Neuronal stem cell (in vitro differentiated cells): ENCODE results near the gene ACAD10. TPM values are rescaled to one million over a fixed set of nuclear protein-coding genes. Genes with fewer than 3 reads are reported as not detected.

ENCODE experiments used
- DNase-seq: peaks from one replicate; pipeline ENCODE4 v3.0.0-alpha.2; 2013; ENCODE audit warnings: low spot score
- H2AFZ ChIP-seq: one replicate; pipeline ENCODE4 v1.6.1; 2013; ENCODE audit warnings: mild to moderate bottlenecking, low read length, inconsistent platforms
- H2AK5ac ChIP-seq: 2 replicates; pipeline ENCODE4 v1.6.1; 2013; ENCODE audit warnings: low read depth, mild to moderate bottlenecking, inconsistent platforms, low read length, moderate library complexity, mixed read lengths
- H2BK120ac ChIP-seq: 2 replicates; pipeline ENCODE4 v1.6.1; 2013; ENCODE audit warnings: low read depth, mild to moderate bottlenecking, inconsistent platforms, low read length, moderate library complexity, mixed read lengths
- H2BK12ac ChIP-seq: one replicate; pipeline ENCODE4 v1.6.1; 2013; ENCODE audit warnings: low read length, inconsistent platforms
- H2BK15ac ChIP-seq: 2 replicates; pipeline ENCODE4 v1.6.1; 2013; ENCODE audit warnings: mild to moderate bottlenecking, low read length, inconsistent platforms, mixed read lengths
- H2BK5ac ChIP-seq: one replicate; pipeline ENCODE4 v1.6.1; 2013; ENCODE audit warnings: inconsistent platforms, mild to moderate bottlenecking, low read length, moderate library complexity
- H3K14ac ChIP-seq: one replicate; pipeline ENCODE4 v1.6.1; 2013; ENCODE audit warnings: low read length, inconsistent platforms
- H3K18ac ChIP-seq: 2 replicates; pipeline ENCODE4 v1.6.1; 2013; ENCODE audit warnings: low read length, inconsistent platforms
- H3K23ac ChIP-seq: 2 replicates; pipeline ENCODE4 v1.6.1; 2013; ENCODE audit warnings: low read depth, mild to moderate bottlenecking, mixed read lengths, low read length, inconsistent platforms; ENCODE audit not compliant: poor library complexity
- H3K27ac ChIP-seq: replicated peaks from 3 replicates; pipeline ENCODE4 v1.5.1; 2013; ENCODE audit warnings: low read length, inconsistent platforms
- H3K27me3 ChIP-seq, 3 experiments: 2 replicates each; pipeline ENCODE4 v1.6.1; 2013; ENCODE audit warnings: low read length in 3 of 3, mild to moderate bottlenecking in 2 of 3, inconsistent platforms in 1 of 3, low read depth in 1 of 3, mixed read lengths in 1 of 3, moderate library complexity in 1 of 3; ENCODE audit not compliant: control insufficient read depth in 3 of 3, insufficient read depth in 3 of 3
- H3K36me3 ChIP-seq, 2 donors: replicated peaks in 1 of 2; 2 replicates each; pipeline ENCODE4 v1.6.1; 2013; ENCODE audit warnings: low read length in 2 of 2; ENCODE audit not compliant: control insufficient read depth in 2 of 2, insufficient read depth in 2 of 2
- H3K4ac ChIP-seq: 2 replicates; pipeline ENCODE4 v1.6.1; 2013; ENCODE audit warnings: inconsistent platforms, mild to moderate bottlenecking, low read length, moderate library complexity
- H3K4me1 ChIP-seq, 2 donors: 1 replicate in 1 of 2; 2 replicates in 1 of 2; pipeline ENCODE4 v1.6.1; 2013; ENCODE audit warnings: low read length in 2 of 2, low read depth in 1 of 2; ENCODE audit not compliant: control insufficient read depth in 2 of 2, insufficient read depth in 1 of 2
- H3K4me2 ChIP-seq: one replicate; pipeline ENCODE4 v1.6.1; 2013; ENCODE audit warnings: mild to moderate bottlenecking, low read length, inconsistent platforms; ENCODE audit not compliant: insufficient read depth, poor library complexity, severe bottlenecking
- H3K4me3 ChIP-seq, 2 donors: 2 replicates each; pipeline ENCODE4 v1.5.1; 2013; ENCODE audit warnings: low read length in 2 of 2, mild to moderate bottlenecking in 2 of 2, inconsistent platforms in 1 of 2, moderate library complexity in 1 of 2
- H3K79me1 ChIP-seq: one replicate; pipeline ENCODE4 v1.6.1; 2013; ENCODE audit warnings: low read depth, mild to moderate bottlenecking, inconsistent platforms, low read length, moderate library complexity
- H3K9ac ChIP-seq: one replicate; pipeline ENCODE4 v1.6.1; 2013; ENCODE audit warnings: mild to moderate bottlenecking, low read depth, low read length, inconsistent platforms; ENCODE audit not compliant: poor library complexity
- H3K9me3 ChIP-seq, 2 donors: replicated peaks in 1 of 2; 2 replicates each; pipeline versions ENCODE3 to v1.6.1; 2013; ENCODE audit warnings: low read length in 2 of 2, mild to moderate bottlenecking in 2 of 2, inconsistent platforms in 1 of 2, low read depth in 1 of 2, mixed read lengths in 1 of 2, moderate library complexity in 1 of 2; ENCODE audit not compliant: control insufficient read depth in 2 of 2, insufficient read depth in 1 of 2
- H4K8ac ChIP-seq: one replicate; pipeline ENCODE4 v1.6.1; 2013; ENCODE audit warnings: low read depth, mild to moderate bottlenecking, inconsistent platforms, low read length, moderate library complexity
- H4K91ac ChIP-seq: one replicate; pipeline ENCODE4 v1.6.1; 2013; ENCODE audit warnings: low read length, low read depth, mild to moderate bottlenecking, inconsistent platforms; ENCODE audit not compliant: poor library complexity
- WGBS, 2 donors: extraction: QIAGEN DNeasy Blood & Tissue Kit; methylation state at CpG; one replicate each; pipeline ENCODE4 v1.1.7; 2013; ENCODE audit warnings: missing lambda C conversion rate in 2 of 2, mixed read lengths in 1 of 2; ENCODE audit not compliant: insufficient read length in 2 of 2, insufficient replicate concordance in 1 of 2; ENCODE audit errors: extremely low coverage in 2 of 2; 5-methylcytosine and 5-hydroxymethylcytosine counted together
- polyA plus RNA-seq, 2 experiments: library from polyadenylated mRNA; stranded (reverse); fragments of 200-250 nt; gene quantifications; one replicate each; pipeline ENCODE4 v1.2.3, GENCODE V29; 2013

The ACAD10 gene
- 16.1 TPM for polyA plus RNA-seq (2013, experiment 1 of 2)
- 15.2 TPM for polyA plus RNA-seq (2013, experiment 2 of 2)

DNA sequence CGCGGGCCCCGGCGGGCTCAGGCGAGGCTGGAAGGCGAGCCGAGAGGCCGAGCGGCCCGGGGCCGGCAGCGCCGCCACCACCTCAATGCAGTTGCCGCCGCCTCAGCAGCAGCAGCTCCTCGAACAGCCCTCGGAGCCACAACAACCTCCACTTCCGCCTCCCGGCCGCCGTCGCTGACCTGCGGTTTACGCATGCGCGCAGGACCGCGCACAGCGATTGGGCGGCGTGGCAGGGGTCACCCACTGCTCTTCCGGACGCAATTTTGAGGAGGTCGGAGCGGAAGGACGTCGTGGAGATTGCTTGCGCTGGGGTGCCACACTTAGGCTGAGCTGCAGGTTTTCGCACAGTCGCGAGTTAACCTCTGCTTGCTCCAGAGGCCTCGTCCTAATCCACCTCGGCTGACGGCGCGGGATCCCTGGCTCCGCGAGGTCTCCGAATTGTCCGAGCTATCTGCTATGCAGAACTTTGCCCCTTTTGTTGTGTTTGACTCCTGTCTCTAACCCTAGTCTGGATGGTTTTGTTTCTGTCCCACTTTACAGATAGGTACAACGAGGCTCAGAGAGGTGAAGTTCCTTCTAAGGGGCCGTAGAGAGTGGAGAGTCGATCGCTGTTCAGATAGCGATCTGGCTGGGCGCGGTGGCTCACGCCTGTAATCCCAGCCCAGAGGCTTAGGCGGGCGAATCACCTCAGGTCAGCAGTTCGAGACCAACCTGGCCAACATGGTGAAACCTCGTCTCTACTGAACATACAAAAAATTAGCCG is at the start of gene ACAD10, which contains the start of gene BRAP:
ACAD10 (plus strand) TSS at position 243 of the 763 bp plus-strand sequence. CDS start 6,657 bp downstream, outside the sequence.
BRAP (minus strand) TSS at position 146 of the 763 bp plus-strand sequence. CDS start 164 bp downstream, outside the sequence.
- H3K4me1 ChIP-seq, result peaks cover 6 to 7% of the 10 kb centered on the region in 2 donors
- no peaks in the 10 kb centered on the region for H3K9me3 ChIP-seq
- peak within 1 kb of the TSS; percentile 84 for H2AFZ ChIP-seq
- H3K14ac ChIP-seq, result no peak within 1 kb of the TSS
- peak within 1 kb of the TSS; percentile 40 for H3K27ac ChIP-seq
- H2BK15ac ChIP-seq, result no peak within 1 kb of the TSS
- H3K4me3 ChIP-seq, result peak within 1 kb of the TSS; percentile 74 to 92
- H3K4ac ChIP-seq, result no peak within 1 kb of the TSS
- H4K91ac ChIP-seq, result no peak within 1 kb of the TSS
- H2BK120ac ChIP-seq, result no peak within 1 kb of the TSS
- peak within 1 kb of the TSS; percentile 88 for H3K18ac ChIP-seq
- H2AK5ac ChIP-seq, result peak within 1 kb of the TSS; percentile 83
- no CpG with 5 or more reads among the region's 63 CpGs for WGBS, 2 donors
- H3K4me2 ChIP-seq, result peak within 1 kb of the TSS; percentile 83
- no peak within 1 kb of the TSS for H2BK12ac ChIP-seq
- no peaks in the 10 kb centered on the region for H3K27me3 ChIP-seq
- DNase-seq, result peak; percentile 92
- peaks cover 9 to 31% of the 10 kb centered on the region in 2 donors for H3K36me3 ChIP-seq
- peak within 1 kb of the TSS; percentile 85 for H3K9ac ChIP-seq
- peak within 1 kb of the TSS; percentile 25 for H3K23ac ChIP-seq
- H4K8ac ChIP-seq, result no peak within 1 kb of the TSS
- no peak within 1 kb of the TSS for H2BK5ac ChIP-seq
- H3K79me1 ChIP-seq, result peaks cover 10% of the 10 kb centered on the region

DNA sequence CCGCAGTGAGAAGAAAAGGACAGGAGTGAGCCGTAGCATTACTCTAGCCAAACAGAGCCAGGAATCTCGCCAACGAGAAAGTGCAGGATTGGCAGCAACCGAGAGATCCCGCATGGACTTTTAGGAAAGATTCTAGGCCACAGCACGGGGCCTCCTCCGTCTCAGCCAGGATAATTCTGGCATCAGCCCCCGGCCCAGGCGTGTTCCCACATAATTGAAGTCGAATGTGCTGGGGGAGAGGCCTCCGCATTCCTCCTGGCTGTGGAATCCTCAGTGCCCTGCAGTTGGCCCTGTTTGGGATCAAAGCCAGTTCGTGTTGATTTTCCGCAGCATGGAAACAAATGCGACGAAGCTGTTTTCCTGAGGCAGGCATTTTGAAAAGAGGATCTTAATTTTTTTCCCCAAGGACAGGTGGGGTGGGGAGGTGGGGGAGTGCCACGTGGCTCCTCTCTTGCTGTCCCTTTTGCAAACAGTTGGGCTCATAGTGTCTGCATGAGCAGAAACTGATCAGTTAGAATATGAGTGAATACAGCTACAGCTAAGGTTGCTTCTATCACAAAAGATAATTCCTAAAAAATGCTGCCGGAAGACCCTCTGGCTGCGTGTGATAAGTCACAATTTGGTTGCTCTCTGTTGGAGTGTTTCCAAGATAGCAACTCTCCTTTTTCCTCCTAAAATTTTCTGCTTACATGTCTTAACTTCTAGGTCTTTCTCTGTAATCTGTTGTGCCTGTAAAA is 49.5 kb upstream of the ACAD10 start:
- peaks cover 0 to 7% of the 10 kb centered on the region in 2 donors for H3K36me3 ChIP-seq
- no peaks in the 10 kb centered on the region for H3K27me3 ChIP-seq
- peak; percentile 52 for DNase-seq
- H4K91ac ChIP-seq, result no peak overlapping the region
- no peak overlapping the region for H3K14ac ChIP-seq
- H3K4me2 ChIP-seq, result no peak overlapping the region
- no peak overlapping the region for H2BK120ac ChIP-seq
- peak overlapping the region in 1 of 2 donors; percentile 21 for H3K4me3 ChIP-seq
- peak overlapping the region; percentile 83 for H2AFZ ChIP-seq
- no peak overlapping the region for H2AK5ac ChIP-seq
- H3K23ac ChIP-seq, result no peak overlapping the region
- H4K8ac ChIP-seq, result no peak overlapping the region
- H3K4me1 ChIP-seq, result peaks cover 14 to 17% of the 10 kb centered on the region in 2 donors
- no peak overlapping the region for H2BK15ac ChIP-seq
- H3K9ac ChIP-seq, result no peak overlapping the region
- H2BK12ac ChIP-seq, result no peak overlapping the region
- H3K27ac ChIP-seq, result peak overlapping the region; percentile 84
- H2BK5ac ChIP-seq, result no peak overlapping the region
- H3K9me3 ChIP-seq, result no peaks in the 10 kb centered on the region
- WGBS, 2 donors, result no CpG with 5 or more reads among the region's 19 CpGs
- no peak overlapping the region for H3K4ac ChIP-seq
- peak overlapping the region; percentile 78 for H3K18ac ChIP-seq
- no peaks in the 10 kb centered on the region for H3K79me1 ChIP-seq

DNA sequence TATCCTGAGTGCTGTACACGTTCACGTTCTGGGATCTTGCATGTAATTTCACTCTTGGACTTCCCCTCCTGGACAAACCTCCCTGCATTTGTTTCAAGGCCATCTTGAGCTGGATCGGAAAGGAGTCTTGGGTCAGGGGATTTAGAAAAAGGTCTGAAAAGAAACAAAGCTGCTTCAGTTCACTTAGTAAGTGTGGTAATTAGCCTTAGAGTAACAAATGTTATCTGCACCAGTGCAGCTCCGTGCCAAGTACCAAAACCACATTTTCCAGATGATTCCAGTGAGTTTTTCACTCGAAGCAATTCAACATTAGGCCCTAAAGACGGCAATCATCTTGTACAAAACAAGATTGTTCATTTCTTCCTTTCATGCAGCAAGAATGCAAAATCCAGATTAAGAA is 47.3 kb upstream of the ACAD10 start:
- no peaks in the 10 kb centered on the region for H3K9me3 ChIP-seq
- no peak overlapping the region for H2BK12ac ChIP-seq
- no peak for DNase-seq
- H4K8ac ChIP-seq, result no peak overlapping the region
- no peak overlapping the region for H3K4me2 ChIP-seq
- no peak overlapping the region for H2AK5ac ChIP-seq
- no peak overlapping the region for H4K91ac ChIP-seq
- H2BK15ac ChIP-seq, result no peak overlapping the region
- H3K23ac ChIP-seq, result no peak overlapping the region
- no peak overlapping the region for H3K4me3 ChIP-seq
- WGBS, 2 donors, result no CpG with 5 or more reads among the region's 6 CpGs
- H3K36me3 ChIP-seq, result peaks cover 0 to 24% of the 10 kb centered on the region in 2 donors
- H2BK120ac ChIP-seq, result no peak overlapping the region
- H2AFZ ChIP-seq, result no peak overlapping the region
- H2BK5ac ChIP-seq, result no peak overlapping the region
- no peak overlapping the region for H3K4ac ChIP-seq
- H3K14ac ChIP-seq, result no peak overlapping the region
- no peaks in the 10 kb centered on the region for H3K79me1 ChIP-seq
- H3K27me3 ChIP-seq, result no peaks in the 10 kb centered on the region
- peak overlapping the region; percentile 39 for H3K27ac ChIP-seq
- H3K4me1 ChIP-seq, result peaks cover 14 to 17% of the 10 kb centered on the region in 2 donors
- H3K9ac ChIP-seq, result no peak overlapping the region
- H3K18ac ChIP-seq, result no peak overlapping the region

DNA sequence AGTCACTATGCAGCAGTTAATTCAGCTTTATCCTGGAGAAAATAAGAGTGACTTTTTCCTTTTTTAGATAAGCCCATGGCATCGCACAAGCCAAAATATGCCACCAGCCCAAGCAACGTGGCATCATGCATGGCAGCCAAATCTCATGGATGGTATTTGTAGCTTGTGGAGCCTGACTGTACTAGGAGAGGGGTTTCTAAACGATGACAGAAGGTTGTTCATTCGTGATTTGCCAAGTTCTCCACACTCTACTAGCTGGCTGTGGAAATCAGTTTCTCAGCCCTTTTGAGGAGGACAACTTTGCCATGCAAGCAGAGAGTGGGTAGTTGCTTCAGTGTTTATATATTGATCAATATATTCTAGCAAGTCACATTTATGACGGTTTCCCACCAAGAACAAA is 45.3 kb upstream of the ACAD10 start:
- Histone ChIP-seq H3K23ac (no peak overlapping the region), H3K27ac (no peak overlapping the region), H2AFZ (no peak overlapping the region), H3K4me3 (no peak overlapping the region), H3K36me3 (peaks cover 8 to 42% of the 10 kb centered on the region in 2 donors), H4K8ac (no peak overlapping the region), H2BK15ac (no peak overlapping the region), H3K14ac (no peak overlapping the region), H3K4me1 (peaks cover 11 to 14% of the 10 kb centered on the region in 2 donors), H3K18ac (no peak overlapping the region), H3K79me1 (no peaks in the 10 kb centered on the region), H3K4me2 (no peak overlapping the region), H2AK5ac (no peak overlapping the region), H3K4ac (no peak overlapping the region), H2BK5ac (no peak overlapping the region), H2BK12ac (no peak overlapping the region), H3K9me3 (no peaks in the 10 kb centered on the region), H4K91ac (no peak overlapping the region), H2BK120ac (no peak overlapping the region), H3K9ac (peak overlapping the region; percentile 51), H3K27me3 (no peaks in the 10 kb centered on the region)
- DNase-seq, result no peak
- WGBS, 2 donors, result no CpG with 5 or more reads among the region's 5 CpGs
